Stimulated activated CD4-positive, alpha-beta T cell treated with anti-CD3 and anti-CD28 coated beads, Interleukin-4, amount 100 ng/mL, for 1 hour (primary cell): ENCODE results near the gene CLEC3B.
"Not testable (repeated sequence)": the region's sequence is repeated elsewhere in the genome, so short reads cannot be mapped to it uniquely, and the experiment has no call there.

ENCODE experiments used
- DNase-seq: peaks from one replicate; pipeline ENCODE4 v3.0.0-alpha.2; 2020

CLEC3B gene

GRCh38 chr3:45026038-45026437 lies at the start of gene CLEC3B:
Gene CLEC3B, plus strand, starts transcription at chr3:45026303. Its CDS starts 60 bp downstream, at chr3:45026363.
- no peak for DNase-seq

- no peak for DNase-seq
Observed at GRCh38 chr3:44981220-44981619, 44.9 kb upstream of the CLEC3B start.

GRCh38 chr3:44981751-44982150 lies 44.4 kb upstream of the CLEC3B start:
- DNase-seq = no peak

- no peak for DNase-seq
Observed at GRCh38 chr3:44982817-44983216, 43.3 kb upstream of the CLEC3B start.

GRCh38 chr3:44983484-44983941 lies 42.6 kb upstream of the CLEC3B start:
- DNase-seq = no peak

- DNase-seq = no peak
Observed at GRCh38 chr3:44984335-44984734, 41.8 kb upstream of the CLEC3B start.

GRCh38 chr3:44986330-44986729 lies 39.8 kb upstream of the CLEC3B start:
- not testable (repeated sequence) for DNase-seq

- DNase-seq = no peak
Observed at GRCh38 chr3:44987332-44987731, 38.8 kb upstream of the CLEC3B start.

GRCh38 chr3:44988073-44988472 lies 38.0 kb upstream of the CLEC3B start:
- no peak for DNase-seq

GRCh38 chr3:44989141-44989540 lies 37.0 kb upstream of the CLEC3B start:
- DNase-seq = no peak

GRCh38 chr3:44989636-44990373 lies 36.3 kb upstream of the CLEC3B start:
- DNase-seq = no peak

GRCh38 chr3:44991326-44991725 lies 34.8 kb upstream of the CLEC3B start:
- no peak for DNase-seq

GRCh38 chr3:44992555-44993470 lies 33.3 kb upstream of the CLEC3B start:
- DNase-seq = no peak

- DNase-seq = no peak
Observed at GRCh38 chr3:44993471-44994205, 32.5 kb upstream of the CLEC3B start.

- DNase-seq = no peak
Observed at GRCh38 chr3:44995142-44995770, 30.8 kb upstream of the CLEC3B start.

GRCh38 chr3:44996556-44996969 lies 29.5 kb upstream of the CLEC3B start:
- no peak for DNase-seq

- no peak for DNase-seq
Observed at GRCh38 chr3:44999782-45000181, 26.3 kb upstream of the CLEC3B start.

- DNase-seq = no peak
Observed at GRCh38 chr3:45000823-45001222, 25.3 kb upstream of the CLEC3B start.

GRCh38 chr3:45001738-45002137 lies 24.4 kb upstream of the CLEC3B start:
- no peak for DNase-seq

GRCh38 chr3:45002139-45002660 lies 23.9 kb upstream of the CLEC3B start:
- no peak for DNase-seq

- DNase-seq = no peak
Observed at GRCh38 chr3:45002720-45003119, 23.4 kb upstream of the CLEC3B start.

GRCh38 chr3:45003406-45003805 lies 22.7 kb upstream of the CLEC3B start:
- no peak for DNase-seq
